Thoracic aorta (tissue), 2 donors: Measurements from ENCODE around the gene RUNX1. TPM values are rescaled to one million over a fixed set of nuclear protein-coding genes. Genes with fewer than 3 reads are reported as not detected.

Experiments
- ATAC-seq: fragments of 150-250 bp; one replicate; pipeline ENCODE4 v1.8.0; 2017; ENCODE audit warnings: low read depth; ENCODE audit not compliant: insufficient number of reproducible peaks, low FRiP score
- DNase-seq: peaks from one replicate; pipeline ENCODE4 v3.0.0-alpha.2; 2020; ENCODE audit warnings: low spot score
- H3K27ac ChIP-seq, 2 donors: fragments of 200-600 bp; sonication (generic); 1 replicate in 1 of 2; 2 replicates in 1 of 2; pipeline ENCODE4 v1.5.1; 2016; ENCODE audit warnings: mild to moderate bottlenecking in 2 of 2, moderate library complexity in 2 of 2
- H3K27me3 ChIP-seq: fragments of 200-600 bp; sonication (generic); replicated peaks from 2 replicates; pipeline ENCODE4 v1.6.0; 2016; ENCODE audit warnings: mild to moderate bottlenecking; ENCODE audit not compliant: insufficient read depth
- H3K36me3 ChIP-seq: fragments of 200-600 bp; sonication (generic); one replicate; pipeline ENCODE4 v1.5.1; 2016
- H3K4me1 ChIP-seq, 2 donors: fragments of 200-600 bp; sonication (generic); 1 replicate in 1 of 2; 2 replicates in 1 of 2; pipeline versions ENCODE4 v1.5.1 to v1.6.0; 2016; ENCODE audit warnings: low read depth in 2 of 2, mild to moderate bottlenecking in 1 of 2; ENCODE audit not compliant: control insufficient read depth in 1 of 2
- H3K4me3 ChIP-seq: fragments of 200-600 bp; sonication (generic); 2 replicates; pipeline ENCODE4 v1.5.1; 2016; ENCODE audit warnings: mild to moderate bottlenecking
- H3K9me3 ChIP-seq: fragments of 200-600 bp; sonication (generic); 2 replicates; pipeline ENCODE4 v1.5.1; 2016
- CTCF ChIP-seq: fragments of 200-600 bp; sonication (generic); IDR thresholded peaks from one replicate; pipeline ENCODE4 v1.5.1; 2019; ENCODE audit warnings: antibody characterized with exemption
- total RNA-seq, 2 donors: library from RNA; depleted of rRNA; stranded (reverse); fragments of >200 nt; gene quantifications; one replicate each; pipeline versions ENCODE4 v1.1.0 to v1.2.3, GENCODE V29; 2016

RUNX1 gene
- total RNA-seq, 2 donors from 2014 or later = 47.4 to 64.7 TPM

GRCh38 chr21:35083246-35083645, 34.1 kb upstream of the RUNX1 start:
- no peaks in the 10 kb centered on the region for H3K4me1 ChIP-seq
- H3K27ac ChIP-seq = no peak overlapping the region
- DNase-seq (no peak), ATAC-seq (no peak)
- H3K4me3 ChIP-seq = no peak overlapping the region
- no peaks in the 10 kb centered on the region for H3K9me3 ChIP-seq
- TF ChIP-seq CTCF = no peak
- H3K36me3 ChIP-seq = no peaks in the 10 kb centered on the region
- no peaks in the 10 kb centered on the region for H3K27me3 ChIP-seq

GRCh38 chr21:35081861-35082260, 32.8 kb upstream of the RUNX1 start:
- Histone ChIP-seq H3K4me3 (no peak overlapping the region), H3K27me3 (no peaks in the 10 kb centered on the region), H3K4me1 (no peaks in the 10 kb centered on the region), H3K36me3 (no peaks in the 10 kb centered on the region), H3K27ac (no peak overlapping the region), H3K9me3 (no peaks in the 10 kb centered on the region)
- no peak for DNase-seq
- no peak for TF ChIP-seq CTCF
- ATAC-seq = no peak

- TF ChIP-seq CTCF = no peak
- Histone ChIP-seq H3K27ac (no peak overlapping the region), H3K27me3 (no peaks in the 10 kb centered on the region), H3K9me3 (no peaks in the 10 kb centered on the region), H3K36me3 (no peaks in the 10 kb centered on the region), H3K4me1 (no peaks in the 10 kb centered on the region), H3K4me3 (no peak overlapping the region)
- DNase-seq (no peak), ATAC-seq (no peak)
These were observed 30.1 kb upstream of the RUNX1 start for GRCh38 chr21:35079181-35079580.

- no peak for DNase-seq
- no peak for TF ChIP-seq CTCF
These were observed 28.9 kb upstream of the RUNX1 start for GRCh38 chr21:35077975-35078374.

GRCh38 chr21:35077466-35077865, 28.4 kb upstream of the RUNX1 start:
- H3K27me3 ChIP-seq = no peaks in the 10 kb centered on the region
- no peak for TF ChIP-seq CTCF
- H3K9me3 ChIP-seq = no peaks in the 10 kb centered on the region
- peaks cover 2 to 11% of the 10 kb centered on the region in 2 donors for H3K4me1 ChIP-seq
- DNase-seq (no peak), ATAC-seq (no peak)
- no peak overlapping the region for H3K27ac ChIP-seq
- H3K4me3 ChIP-seq = no peak overlapping the region
- no peaks in the 10 kb centered on the region for H3K36me3 ChIP-seq

More at GRCh38 chr21:35077975-35078374, 28.9 kb upstream of the RUNX1 start:
- Histone ChIP-seq H3K27me3 (no peaks in the 10 kb centered on the region), H3K27ac (no peak overlapping the region), H3K4me1 (peaks cover 0 to 6% of the 10 kb centered on the region in 2 donors), H3K9me3 (no peaks in the 10 kb centered on the region), H3K36me3 (no peaks in the 10 kb centered on the region), H3K4me3 (no peak overlapping the region)
- no peak for ATAC-seq
